Thymus (tissue), 11 donors: ENCODE data around the gene ANO6. TPM values are rescaled to one million over a fixed set of nuclear protein-coding genes. Genes with fewer than 3 reads are reported as not detected.
A peak's percentile ranks its signal among the peaks of the same experiment; 100 is the strongest.
"Not testable (repeated sequence)": the region's sequence is repeated elsewhere in the genome, so short reads cannot be mapped to it uniquely, and the experiment has no call there.

Experiments
- DNase-seq, 9 donors: peaks; one replicate each; pipeline ENCODE4 v3.0.0-alpha.2; 2013; ENCODE audit warnings: low spot score in 9 of 9, low read depth in 6 of 9, missing footprints in 1 of 9
- H3K27ac ChIP-seq, 2 donors: one replicate each; pipeline ENCODE4 v1.5.1; 2013; ENCODE audit warnings: control low read depth in 1 of 2, low read depth in 1 of 2, low read length in 1 of 2, mild to moderate bottlenecking in 1 of 2, moderate library complexity in 1 of 2
- H3K27me3 ChIP-seq, 2 donors: one replicate each; pipeline ENCODE4 v1.5.1; 2013; ENCODE audit warnings: low read length in 1 of 2; ENCODE audit not compliant: control insufficient read depth in 2 of 2, insufficient read depth in 1 of 2
- H3K36me3 ChIP-seq, 2 donors: one replicate each; pipeline ENCODE4 v1.5.1; 2013; ENCODE audit warnings: low read length in 1 of 2, mild to moderate bottlenecking in 1 of 2, moderate library complexity in 1 of 2; ENCODE audit not compliant: control insufficient read depth in 2 of 2, insufficient read depth in 2 of 2
- H3K4me1 ChIP-seq, 2 donors: one replicate each; pipeline ENCODE4 v1.5.1; 2013; ENCODE audit warnings: low read length in 2 of 2; ENCODE audit not compliant: control insufficient read depth in 2 of 2, insufficient read depth in 2 of 2
- H3K4me3 ChIP-seq, 2 donors: one replicate each; pipeline ENCODE4 v1.5.1; 2013; ENCODE audit warnings: low read length in 2 of 2, control low read depth in 1 of 2, mild to moderate bottlenecking in 1 of 2
- H3K9me3 ChIP-seq, 2 donors: one replicate each; pipeline ENCODE4 v1.5.1; 2013; ENCODE audit warnings: low read length in 1 of 2, mild to moderate bottlenecking in 1 of 2; ENCODE audit not compliant: control insufficient read depth in 2 of 2, insufficient read depth in 1 of 2
- WGBS: extraction: QIAGEN DNeasy Blood & Tissue Kit; methylation state at CpG from one replicate; pipeline ENCODE4 v1.1.7; 2013; 5-methylcytosine and 5-hydroxymethylcytosine counted together
- polyA plus RNA-seq: library from polyadenylated mRNA; stranded (reverse); fragments of 200-250 nt; gene quantifications from one replicate; pipeline ENCODE4 v1.2.3, GENCODE V29; 2013
- total RNA-seq: library from RNA; stranded (reverse); fragments of 120-200 nt; gene quantifications from one replicate; pipeline ENCODE4 v1.2.4, GENCODE V29; 2013
- donor health status: healthy.

Gene ANO6
- total and polyA plus RNA-seq, 2 donors: 11.6 to 33.1 TPM

DNA sequence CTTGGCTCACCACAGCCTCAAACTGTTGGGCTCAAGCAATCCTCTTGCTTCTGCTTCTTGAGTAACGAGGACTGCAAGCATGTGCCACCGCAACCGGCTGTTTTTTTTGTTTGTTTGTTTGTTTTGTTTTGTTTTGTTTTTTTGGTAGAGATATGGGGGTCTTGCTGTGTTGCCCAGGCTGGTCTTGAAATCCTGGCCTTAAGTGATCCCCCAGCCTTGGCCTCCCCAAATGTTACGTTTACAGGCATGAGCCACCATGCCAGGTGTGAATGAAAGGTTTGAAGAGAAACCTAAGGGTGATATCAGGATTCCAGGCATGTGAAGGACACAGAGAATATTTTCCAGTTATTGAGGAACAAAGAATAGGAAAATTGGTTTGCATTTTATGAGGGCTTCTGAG is 45.0 kb downstream of the ANO6 start:
- DNase-seq: no peak
- no peaks in the 10 kb centered on the region for H3K27me3 ChIP-seq
- peaks cover 13 to 26% of the 10 kb centered on the region in 2 donors for H3K4me1 ChIP-seq
- no peak overlapping the region for H3K4me3 ChIP-seq
- H3K36me3 ChIP-seq: no peaks in the 10 kb centered on the region
- no peaks in the 10 kb centered on the region for H3K9me3 ChIP-seq
- WGBS: over 99% methylated on average over 4 of the region's 4 CpGs
- H3K27ac ChIP-seq: no peak overlapping the region

DNA sequence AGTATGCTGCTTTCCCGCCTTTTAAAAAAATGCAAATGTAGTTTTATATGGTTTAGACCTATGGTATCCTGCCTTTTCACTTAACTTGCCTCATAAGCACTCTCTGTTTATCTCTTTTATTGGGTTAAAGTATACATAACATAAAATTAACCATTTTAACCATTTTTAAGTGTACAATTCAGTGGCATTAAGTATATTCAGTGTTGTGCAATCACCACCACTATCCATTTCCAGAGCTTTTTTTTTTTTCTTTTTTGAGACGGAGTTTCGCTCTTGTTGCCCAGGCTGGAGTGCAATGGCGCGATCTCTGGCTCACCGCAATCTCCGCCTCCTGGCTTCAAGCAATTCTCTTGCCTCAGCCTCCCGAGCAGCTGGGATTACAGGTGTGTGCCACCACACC is 46.3 kb downstream of the ANO6 start:
- peaks cover 13 to 22% of the 10 kb centered on the region in 2 donors for H3K4me1 ChIP-seq
- not testable (repeated sequence) for H3K27me3 ChIP-seq, H3K4me3 ChIP-seq, H3K9me3 ChIP-seq, H3K36me3 ChIP-seq, DNase-seq, H3K27ac ChIP-seq
- 98% methylated on average over 8 of the region's 8 CpGs for WGBS

- H3K27me3 ChIP-seq: no peaks in the 10 kb centered on the region
- H3K4me3 ChIP-seq: no peak overlapping the region
- DNase-seq: no peak
- H3K4me1 ChIP-seq: peaks cover 13 to 22% of the 10 kb centered on the region in 2 donors
- WGBS: 94% methylated on average over 3 of the region's 3 CpGs
- no peak overlapping the region for H3K27ac ChIP-seq
- H3K9me3 ChIP-seq: no peaks in the 10 kb centered on the region
- peaks cover 0 to 3% of the 10 kb centered on the region in 2 donors for H3K36me3 ChIP-seq
These were observed 47.7 kb downstream of the ANO6 start for GRCh38 chr12:45263587-45263986.

DNA sequence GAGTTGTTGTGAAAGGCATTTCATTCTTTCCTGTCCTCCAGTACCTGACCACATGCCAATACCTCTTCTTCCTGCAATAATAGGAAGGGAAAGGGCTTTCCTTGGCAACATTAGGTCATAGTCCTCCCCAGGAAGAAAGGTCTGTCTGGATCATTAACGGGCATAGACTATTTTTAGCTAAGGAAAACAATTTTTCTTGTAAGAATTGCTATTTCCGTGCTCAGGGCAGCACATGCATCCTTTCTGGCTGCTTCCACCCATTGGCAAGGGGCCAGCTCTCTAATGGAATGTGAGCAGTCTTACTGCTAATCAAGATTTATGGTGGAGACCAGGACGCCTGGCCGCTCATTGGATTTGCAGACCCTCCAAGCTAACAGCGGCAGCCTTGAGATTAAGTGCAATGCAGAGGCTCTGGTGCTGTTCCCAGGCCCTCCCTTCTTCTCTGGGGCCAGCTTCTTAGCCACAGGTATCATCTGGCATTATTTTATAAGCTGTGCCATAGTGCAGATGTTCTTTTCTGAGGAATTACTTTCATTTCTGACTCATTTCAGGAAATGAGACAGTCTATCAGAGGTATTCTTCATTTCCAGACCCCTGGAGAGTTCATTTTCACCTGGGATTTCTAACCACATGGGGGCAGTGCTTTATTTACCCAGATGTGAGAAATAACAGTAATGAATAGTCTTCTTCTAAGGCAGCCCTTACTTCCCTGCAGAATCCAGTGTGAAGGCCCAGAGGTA is 52.9 kb downstream of the ANO6 start:
- Histone ChIP-seq H3K36me3 (peaks cover 0 to 8% of the 10 kb centered on the region in 2 donors), H3K27me3 (no peaks in the 10 kb centered on the region), H3K27ac (peak overlapping the region in 1 of 2 donors; percentile 49), H3K9me3 (no peaks in the 10 kb centered on the region), H3K4me1 (peaks cover 7 to 20% of the 10 kb centered on the region in 2 donors), H3K4me3 (no peak overlapping the region)
- 19% methylated on average over 5 of the region's 5 CpGs for WGBS
- DNase-seq: peak in 2 of 9 donors; percentile 16 to 53

GRCh38 chr12:45269412-45269751 is 53.5 kb downstream of the ANO6 start:
- WGBS: 94% methylated on average over 2 of the region's 2 CpGs
- Histone ChIP-seq H3K36me3 (peaks cover 0 to 14% of the 10 kb centered on the region in 2 donors), H3K4me3 (no peak overlapping the region), H3K4me1 (peaks cover 7 to 23% of the 10 kb centered on the region in 2 donors), H3K27me3 (no peaks in the 10 kb centered on the region), H3K9me3 (no peaks in the 10 kb centered on the region), H3K27ac (no peak overlapping the region)
- DNase-seq: no peak

DNA sequence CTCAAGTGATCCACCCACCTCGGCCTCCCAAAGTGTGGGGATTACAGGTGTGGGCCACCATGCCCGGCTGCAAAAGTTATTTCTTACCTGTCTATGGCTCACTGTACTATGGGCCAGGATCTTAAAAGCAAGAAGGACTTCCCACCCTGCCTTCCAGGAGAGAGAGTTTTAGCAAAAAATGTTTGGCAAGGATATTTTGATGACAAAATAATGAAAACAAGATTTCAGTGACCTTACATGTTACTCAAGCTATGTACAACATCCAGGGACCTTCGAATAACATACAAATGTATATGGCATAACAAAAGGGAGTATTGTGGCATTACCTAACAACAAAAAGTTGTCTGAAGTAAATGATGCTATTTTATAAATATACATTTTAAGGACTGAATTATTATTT is 55.1 kb downstream of the ANO6 start:
- Histone ChIP-seq H3K4me3 (no peak overlapping the region), H3K36me3 (peaks cover 0 to 19% of the 10 kb centered on the region in 2 donors), H3K27ac (no peak overlapping the region), H3K9me3 (no peaks in the 10 kb centered on the region), H3K4me1 (peaks cover 4 to 23% of the 10 kb centered on the region in 2 donors), H3K27me3 (no peaks in the 10 kb centered on the region)
- WGBS: 99% methylated on average over 3 of the region's 3 CpGs
- DNase-seq: no peak

DNA sequence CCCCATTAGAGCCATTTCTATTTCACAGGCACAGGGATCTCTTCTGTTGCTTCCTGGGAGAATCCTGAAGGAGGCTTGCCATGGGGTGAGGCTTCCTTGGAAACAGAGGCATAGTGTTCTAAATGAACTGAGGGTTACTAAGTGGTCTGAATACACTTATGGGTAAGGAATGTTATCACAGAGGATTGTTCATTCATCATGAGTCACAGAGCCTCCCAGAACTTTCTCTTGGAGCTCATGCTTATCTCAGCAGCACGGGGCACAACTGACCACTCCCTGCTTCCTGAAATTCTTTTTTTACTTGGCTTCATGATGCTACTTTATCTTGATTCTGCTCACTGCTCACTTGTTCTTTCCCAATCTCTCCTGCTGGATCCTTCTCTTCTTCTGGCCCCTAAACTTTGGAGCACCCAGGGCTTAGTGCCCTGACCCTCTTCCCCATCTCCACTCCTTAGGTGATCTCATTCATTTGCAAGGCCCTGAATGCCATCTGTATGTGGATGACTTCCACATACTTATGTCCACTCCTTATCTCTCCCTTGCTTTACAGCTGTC is 57.9 kb downstream of the ANO6 start:
- no peak for DNase-seq
- peaks cover 0 to 17% of the 10 kb centered on the region in 2 donors for H3K36me3 ChIP-seq
- H3K4me1 ChIP-seq: peaks cover 1 to 16% of the 10 kb centered on the region in 2 donors
- no peaks in the 10 kb centered on the region for H3K9me3 ChIP-seq
- no peak overlapping the region for H3K27ac ChIP-seq
- H3K4me3 ChIP-seq: no peak overlapping the region
- 96% methylated on average over 1 of the region's 1 CpG for WGBS
- no peaks in the 10 kb centered on the region for H3K27me3 ChIP-seq

DNA sequence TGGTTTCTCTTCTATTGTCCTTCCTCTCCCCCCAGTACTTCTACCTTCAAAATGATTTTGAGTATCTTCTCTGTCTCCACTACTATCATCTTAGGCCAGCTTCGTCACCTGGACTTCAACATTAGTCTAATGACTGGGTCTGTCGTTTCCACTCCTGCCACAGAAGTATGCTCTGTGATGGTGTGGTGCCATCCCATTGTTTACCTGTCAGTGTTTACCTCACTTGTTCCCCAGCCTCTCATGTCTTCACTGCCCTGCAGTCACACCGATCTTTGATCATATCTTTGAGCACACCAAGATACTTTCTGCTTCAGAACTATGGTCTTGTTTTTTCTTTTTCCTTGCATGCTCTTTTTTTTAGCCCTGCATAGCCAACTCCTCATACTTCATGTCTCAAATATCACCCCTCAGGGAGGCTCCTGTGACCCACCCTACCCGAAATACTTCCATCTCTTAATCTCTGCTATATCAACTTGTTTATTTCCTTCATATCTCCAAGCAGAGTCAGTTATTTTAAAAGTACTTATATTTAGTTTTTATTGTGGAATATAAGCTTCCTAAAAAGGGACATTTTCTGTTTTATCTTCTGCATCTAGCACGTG is 60.4 kb downstream of the ANO6 start:
- Histone ChIP-seq H3K36me3 (peaks cover 1 to 25% of the 10 kb centered on the region in 2 donors), H3K4me1 (peaks cover 0 to 2% of the 10 kb centered on the region in 2 donors), H3K27ac (no peak overlapping the region), H3K4me3 (no peak overlapping the region), H3K27me3 (no peaks in the 10 kb centered on the region), H3K9me3 (peaks cover 0 to under 1% of the 10 kb centered on the region in 2 donors)
- DNase-seq: no peak
- WGBS: 90% methylated on average over 5 of the region's 5 CpGs

DNA sequence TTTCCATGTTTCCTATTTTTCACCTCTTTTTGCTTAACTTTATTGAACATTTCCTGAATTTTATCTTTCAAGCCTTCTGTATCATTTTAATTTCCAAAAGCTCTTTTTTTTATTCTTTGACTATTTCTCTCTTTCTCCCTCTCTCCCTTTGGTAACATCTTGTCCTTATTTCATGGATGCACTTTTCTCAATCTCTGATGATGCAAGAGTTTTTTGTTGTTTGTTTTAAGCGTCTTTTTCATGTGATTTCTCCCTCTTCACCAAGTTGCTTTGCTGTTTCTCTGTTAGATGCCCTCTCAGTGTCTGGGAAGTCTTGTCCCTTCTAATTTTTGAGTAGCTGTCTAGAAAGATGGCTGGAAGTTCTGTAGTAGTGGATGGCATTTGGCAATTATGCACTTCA is 62.6 kb downstream of the ANO6 start:
- peaks cover 0 to 2% of the 10 kb centered on the region in 2 donors for H3K9me3 ChIP-seq
- WGBS: 97% methylated on average over 1 of the region's 1 CpG
- DNase-seq: no peak
- H3K36me3 ChIP-seq: peaks cover 4 to 23% of the 10 kb centered on the region in 2 donors
- no peak overlapping the region for H3K4me3 ChIP-seq
- H3K27me3 ChIP-seq: no peaks in the 10 kb centered on the region
- H3K27ac ChIP-seq: no peak overlapping the region
- peaks cover 0 to 2% of the 10 kb centered on the region in 2 donors for H3K4me1 ChIP-seq
